ENCODE results near the gene TRERF1. TPM values are rescaled to one million over a fixed set of nuclear protein-coding genes. Genes with fewer than 3 reads are reported as not detected.
"Not testable (repeated sequence)": the region's sequence is repeated elsewhere in the genome, so short reads cannot be mapped to it uniquely, and the experiment has no call there.

Gene TRERF1
- polyA plus RNA-seq, 1 experiment = 3.5 TPM

DNA sequence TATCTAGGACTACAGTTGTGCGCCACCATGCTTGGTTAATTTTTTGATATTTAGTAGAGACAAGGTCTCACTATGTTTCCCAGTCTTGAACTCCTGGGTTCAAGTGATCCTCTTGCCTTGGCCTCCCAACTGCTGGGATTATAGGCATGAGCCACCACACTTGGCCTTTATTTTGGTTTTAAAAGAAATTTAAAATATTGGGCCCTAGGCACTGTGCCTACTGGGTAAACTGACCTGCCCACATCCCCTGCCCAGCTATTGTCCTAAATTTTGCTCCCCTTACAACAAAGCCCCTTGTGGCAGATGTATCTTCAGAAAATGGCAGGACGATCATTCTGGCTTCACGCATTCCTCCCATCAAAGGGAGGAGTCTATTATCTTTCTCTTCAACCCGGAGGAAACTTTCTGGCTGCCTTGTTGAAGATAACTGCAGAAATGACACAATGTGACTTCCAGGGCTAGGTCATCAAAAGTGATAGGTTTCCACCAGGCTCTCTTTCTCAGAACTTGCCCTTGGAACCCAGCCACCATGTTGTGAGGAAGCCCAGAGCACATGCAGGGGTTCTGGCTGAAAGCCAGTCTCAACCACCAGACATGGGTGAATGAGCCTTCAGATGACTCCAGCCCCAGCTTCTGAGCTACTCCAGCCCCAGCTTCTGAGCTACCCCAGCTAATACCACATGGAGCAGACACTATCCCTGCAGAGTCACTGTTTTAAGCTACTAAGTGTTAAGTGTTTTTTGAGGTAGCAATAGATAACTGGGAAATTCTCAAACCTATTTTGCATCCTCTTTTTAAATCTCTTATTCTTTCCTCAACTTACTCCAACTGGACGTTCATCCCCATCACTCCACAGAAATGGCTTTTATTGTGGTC, 252.4 kb downstream of the TRERF1 start:
- POLR2A ChIA-PET = interaction anchor here (0.7 kb wide), 1 partner anchor 601 kb away, joined by 9 read pairs; no protein-coding TSS in a partner anchor
- CTCF ChIA-PET = interaction anchor here (0.9 to 1.2 kb wide), 3 partner anchors 31 to 352 kb away, joined by 3 to 5 read pairs (median 3); no protein-coding TSS in a partner anchor

DNA sequence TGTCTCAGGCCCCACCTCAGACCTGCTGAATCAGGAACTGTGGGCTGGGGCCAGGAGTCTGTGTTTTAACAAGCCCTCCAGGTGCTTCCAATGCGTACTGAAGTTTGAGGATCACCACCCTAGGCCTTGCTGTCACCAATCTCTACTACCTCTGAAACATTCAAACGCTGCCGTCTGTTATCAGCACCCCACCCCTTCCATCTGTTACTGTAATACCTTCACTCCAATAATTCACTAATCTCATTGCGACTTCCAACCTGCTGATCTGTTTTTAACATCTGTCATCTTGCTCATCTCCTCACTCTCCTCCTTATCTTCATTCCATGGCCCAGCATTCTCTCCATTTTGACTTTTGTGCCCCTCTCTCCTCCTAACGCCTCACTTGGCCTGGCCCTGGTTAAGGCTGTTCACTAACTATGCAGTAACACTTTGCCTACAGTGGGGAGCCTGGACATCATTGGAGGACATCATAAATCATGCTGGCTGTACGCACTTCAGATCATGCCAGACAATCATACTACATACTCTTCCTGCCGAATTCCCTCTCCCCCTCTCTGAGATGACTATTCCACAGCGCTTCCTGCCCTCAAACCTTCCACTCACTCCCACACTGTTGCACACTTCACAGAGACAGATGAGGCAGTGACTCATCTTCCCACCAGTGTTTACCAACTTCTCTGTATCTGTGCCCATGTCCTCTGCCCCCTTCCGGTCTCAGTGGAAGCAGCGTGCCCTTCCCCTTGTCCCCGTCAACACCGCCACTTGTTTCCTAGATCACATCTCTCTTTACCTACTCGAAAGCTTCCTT, 254.0 kb downstream of the TRERF1 start:
- DNase-seq (ENCODE audit: low read depth) = peak; percentile 57
- ChIA-PET CTCF (no interaction called here), POLR2A (no interaction called here)
- no peaks in the 10 kb centered on the region for H3K27me3 ChIP-seq (ENCODE audit: control insufficient read depth, insufficient read depth, low read length)
- TF ChIP-seq, protein P1, sequence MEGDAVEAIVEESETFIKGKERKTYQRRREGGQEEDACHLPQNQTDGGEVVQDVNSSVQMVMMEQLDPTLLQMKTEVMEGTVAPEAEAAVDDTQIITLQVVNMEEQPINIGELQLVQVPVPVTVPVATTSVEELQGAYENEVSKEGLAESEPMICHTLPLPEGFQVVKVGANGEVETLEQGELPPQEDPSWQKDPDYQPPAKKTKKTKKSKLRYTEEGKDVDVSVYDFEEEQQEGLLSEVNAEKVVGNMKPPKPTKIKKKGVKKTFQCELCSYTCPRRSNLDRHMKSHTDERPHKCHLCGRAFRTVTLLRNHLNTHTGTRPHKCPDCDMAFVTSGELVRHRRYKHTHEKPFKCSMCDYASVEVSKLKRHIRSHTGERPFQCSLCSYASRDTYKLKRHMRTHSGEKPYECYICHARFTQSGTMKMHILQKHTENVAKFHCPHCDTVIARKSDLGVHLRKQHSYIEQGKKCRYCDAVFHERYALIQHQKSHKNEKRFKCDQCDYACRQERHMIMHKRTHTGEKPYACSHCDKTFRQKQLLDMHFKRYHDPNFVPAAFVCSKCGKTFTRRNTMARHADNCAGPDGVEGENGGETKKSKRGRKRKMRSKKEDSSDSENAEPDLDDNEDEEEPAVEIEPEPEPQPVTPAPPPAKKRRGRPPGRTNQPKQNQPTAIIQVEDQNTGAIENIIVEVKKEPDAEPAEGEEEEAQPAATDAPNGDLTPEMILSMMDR (IDR thresholded peaks at IDR 0.05; ENCODE audit: insufficient read depth, low read depth, low read length) = peak; percentile 18; the same call in 1 of the 2 replicates
- no peaks in the 10 kb centered on the region; the same call in 1 of the 2 replicates for H3K36me3 ChIP-seq (ENCODE audit: control insufficient read depth, insufficient read depth, low read length)
- H3K4me3 ChIP-seq (ENCODE audit: low read depth, low read length) = no peak overlapping the region

More for the DNA sequence above, 252.4 kb downstream of the TRERF1 start:
- Histone ChIP-seq H3K36me3 (ENCODE audit: control insufficient read depth, insufficient read depth, low read length) (no peaks in the 10 kb centered on the region; the same call in 1 of the 2 replicates), H3K27me3 (ENCODE audit: control insufficient read depth, insufficient read depth, low read length) (no peaks in the 10 kb centered on the region), H3K4me3 (ENCODE audit: low read depth, low read length) (no peak overlapping the region)
- TF ChIP-seq, protein P1 (IDR thresholded peaks at IDR 0.05; ENCODE audit: insufficient read depth, low read depth, low read length) = no peak
- no peak for DNase-seq (ENCODE audit: low read depth)

DNA sequence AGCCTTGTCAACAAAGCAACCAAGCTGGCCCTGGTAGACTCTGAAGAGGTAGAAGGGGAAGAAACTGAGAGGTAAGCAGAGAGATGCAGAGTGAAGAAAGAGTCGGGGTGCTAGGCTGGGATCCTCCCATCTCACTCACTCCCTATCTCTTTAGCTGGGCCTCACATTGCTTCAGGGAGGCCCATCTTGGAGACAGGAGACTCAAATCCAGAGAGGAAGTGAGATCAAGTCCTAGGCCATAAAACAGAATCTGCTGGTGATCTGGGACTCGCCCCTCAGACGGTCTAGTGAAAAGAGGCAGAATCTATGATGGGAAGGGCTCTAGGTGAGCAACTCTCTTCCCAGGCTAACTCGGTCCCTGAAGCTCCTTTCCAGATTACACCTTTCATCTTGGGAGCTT, 256.3 kb downstream of the TRERF1 start:
- no peaks in the 10 kb centered on the region for H3K36me3 ChIP-seq (ENCODE audit: control insufficient read depth, insufficient read depth, low read length)
- ChIA-PET CTCF (interaction anchor here (0.9 to 1.2 kb wide), 2 partner anchors 29 to 84 kb away, joined by 3 read pairs; no protein-coding TSS in a partner anchor), POLR2A (no interaction called here)
- TF ChIP-seq, protein P1 (IDR thresholded peaks at IDR 0.05; ENCODE audit: insufficient read depth, low read depth, low read length) = no peak
- H3K4me3 ChIP-seq (ENCODE audit: low read depth, low read length) = no peak overlapping the region
- no peak for DNase-seq (ENCODE audit: low read depth)
- no peaks in the 10 kb centered on the region for H3K27me3 ChIP-seq (ENCODE audit: control insufficient read depth, insufficient read depth, low read length)

DNA sequence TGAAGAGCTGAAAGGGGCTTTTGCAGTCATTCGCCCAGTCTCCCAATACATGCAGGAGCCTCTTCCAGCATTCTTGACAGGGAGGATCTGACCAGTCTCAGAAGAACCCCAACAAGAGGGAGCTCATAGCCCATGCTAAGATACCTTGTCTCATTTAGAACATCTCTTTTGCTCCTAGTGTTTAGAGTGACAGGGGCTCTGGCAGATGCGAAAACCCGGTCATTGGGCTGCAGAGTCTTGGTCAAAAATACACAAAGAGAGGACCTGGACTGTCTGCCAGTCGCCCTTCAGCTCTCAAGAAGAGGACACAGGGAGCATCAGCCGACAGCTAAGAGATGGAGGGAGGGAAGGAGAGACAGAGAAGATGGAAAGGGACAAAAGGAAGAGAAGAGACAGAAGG, 257.7 kb downstream of the TRERF1 start:
- no peaks in the 10 kb centered on the region for H3K27me3 ChIP-seq (ENCODE audit: control insufficient read depth, insufficient read depth, low read length)
- DNase-seq (ENCODE audit: low read depth) = no peak
- ChIA-PET POLR2A (no interaction called here), CTCF (interaction anchor here (1.6 kb wide), 1 partner anchor 21 kb away, joined by 5 read pairs; no protein-coding TSS in a partner anchor)
- TF ChIP-seq, protein P1 (IDR thresholded peaks at IDR 0.05; ENCODE audit: insufficient read depth, low read depth, low read length) = no peak
- no peak overlapping the region for H3K4me3 ChIP-seq (ENCODE audit: low read depth, low read length)
- H3K36me3 ChIP-seq (ENCODE audit: control insufficient read depth, insufficient read depth, low read length) = no peaks in the 10 kb centered on the region

DNA sequence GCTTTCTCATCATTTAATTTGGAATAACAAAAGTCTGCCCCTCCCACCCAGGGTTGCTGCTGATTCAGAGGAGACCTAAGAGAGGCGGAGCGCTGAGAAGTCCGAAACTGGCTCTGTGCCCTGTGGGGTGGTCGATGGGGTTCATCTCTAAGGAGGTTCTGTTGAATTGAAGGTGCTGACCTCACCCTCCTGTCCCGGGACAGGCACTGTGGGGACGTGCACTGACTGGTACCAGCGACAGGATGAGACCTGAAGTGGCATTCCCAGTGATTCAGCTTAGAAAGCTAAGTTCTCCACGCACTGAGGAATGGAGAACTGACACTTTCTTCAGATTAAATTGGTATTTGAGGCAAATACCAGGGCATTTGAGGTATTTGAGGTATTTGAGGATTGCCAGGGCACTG, 258.2 kb downstream of the TRERF1 start:
- Histone ChIP-seq H3K27me3 (ENCODE audit: control insufficient read depth, insufficient read depth, low read length) (no peaks in the 10 kb centered on the region), H3K36me3 (ENCODE audit: control insufficient read depth, insufficient read depth, low read length) (no peaks in the 10 kb centered on the region), H3K4me3 (ENCODE audit: low read depth, low read length) (no peak overlapping the region)
- CTCF ChIA-PET = interaction anchor here (1.6 kb wide), 1 partner anchor 21 kb away, joined by 5 read pairs; no protein-coding TSS in a partner anchor
- TF ChIP-seq, protein P1 (IDR thresholded peaks at IDR 0.05; ENCODE audit: insufficient read depth, low read depth, low read length) = no peak
- POLR2A ChIA-PET = no interaction called here
- DNase-seq (ENCODE audit: low read depth) = no peak

DNA sequence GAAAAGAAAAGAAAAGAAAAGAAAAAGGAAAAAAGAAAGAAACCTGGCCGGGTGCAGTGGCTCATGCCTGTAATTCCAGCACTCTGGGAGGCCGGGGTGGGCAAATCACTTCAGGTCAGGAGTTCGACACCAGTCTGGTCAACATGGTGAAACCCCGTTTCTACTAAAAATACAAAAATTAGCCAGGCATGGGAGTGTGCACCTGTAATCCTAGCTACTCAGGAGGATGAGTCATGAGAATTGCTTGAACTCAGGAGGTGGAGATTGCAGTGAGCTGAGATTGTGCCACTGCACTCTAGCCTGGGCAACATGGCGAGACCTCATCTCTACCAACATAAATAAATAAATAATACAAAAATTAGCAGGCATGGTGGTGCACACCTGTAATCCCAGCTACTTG, 259.3 kb downstream of the TRERF1 start:
- H3K4me3 ChIP-seq (ENCODE audit: low read depth, low read length); H3K36me3 ChIP-seq (ENCODE audit: control insufficient read depth, insufficient read depth, low read length); DNase-seq (ENCODE audit: low read depth); POLR2A ChIA-PET; H3K27me3 ChIP-seq (ENCODE audit: control insufficient read depth, insufficient read depth, low read length): not testable (repeated sequence)
- CTCF ChIA-PET = interaction anchor here (0.6 to 1.6 kb wide), 2 partner anchors 23 to 95 kb away, joined by 3 to 5 read pairs; no protein-coding TSS in a partner anchor
